ENCODE data around the gene PET100. TPM values are rescaled to one million over a fixed set of nuclear protein-coding genes. Genes with fewer than 3 reads are reported as not detected.
"Not testable (repeated sequence)": the region's sequence is repeated elsewhere in the genome, so short reads cannot be mapped to it uniquely, and the experiment has no call there.

Gene PET100
- total RNA-seq, 1 donor from 2014 or later = 93.2 TPM

GRCh38 chr19:7642295-7643030 lies 12.9 kb downstream of the PET100 start:
- H3K4me3 ChIP-seq = no peak overlapping the region
- intact Hi-C loops (cut with DNase I) = no loop called here
- TF ChIP-seq CTCF (IDR thresholded peaks at IDR 0.05) = no peak
- no peaks in the 10 kb centered on the region for H3K9me3 ChIP-seq
- peaks cover 10% of the 10 kb centered on the region for H3K36me3 ChIP-seq
- peaks cover 7% of the 10 kb centered on the region for H3K4me1 ChIP-seq
- ATAC-seq = no peak
- no peak for DNase-seq
- peaks cover 5% of the 10 kb centered on the region for H3K27me3 ChIP-seq
- H3K27ac ChIP-seq = no peak overlapping the region

GRCh38 chr19:7643031-7643415 lies 13.4 kb downstream of the PET100 start:
- Histone ChIP-seq H3K4me1 (peaks cover 4% of the 10 kb centered on the region), H3K27me3 (peaks cover 5% of the 10 kb centered on the region), H3K27ac (no peak overlapping the region), H3K9me3 (no peaks in the 10 kb centered on the region), H3K36me3 (peaks cover 10% of the 10 kb centered on the region), H3K4me3 (no peak overlapping the region)
- DNase-seq (no peak), ATAC-seq (no peak)
- TF ChIP-seq CTCF (IDR thresholded peaks at IDR 0.05) = no peak
- intact Hi-C loops (cut with DNase I) = no loop called here

GRCh38 chr19:7643629-7644549 lies 14.3 kb downstream of the PET100 start:
- peak; percentile 6 for ATAC-seq
- intact Hi-C loops (cut with DNase I); H3K9me3 ChIP-seq; H3K4me1 ChIP-seq; H3K27ac ChIP-seq; H3K27me3 ChIP-seq; H3K4me3 ChIP-seq: not testable (repeated sequence)
- H3K36me3 ChIP-seq = peaks cover 10% of the 10 kb centered on the region
- DNase-seq = peak; percentile 67

- DNase-seq (no peak), ATAC-seq (no peak)
- H3K36me3 ChIP-seq = peaks cover 10% of the 10 kb centered on the region
- no peaks in the 10 kb centered on the region for H3K9me3 ChIP-seq
- no peak overlapping the region for H3K27ac ChIP-seq
- H3K4me1 ChIP-seq = no peaks in the 10 kb centered on the region
- TF ChIP-seq CTCF (IDR thresholded peaks at IDR 0.05) = no peak
- H3K4me3 ChIP-seq = no peak overlapping the region
- intact Hi-C loops (cut with DNase I) = no loop called here
- H3K27me3 ChIP-seq = no peaks in the 10 kb centered on the region
These were observed 14.9 kb downstream of the PET100 start for GRCh38 chr19:7644550-7644877.

- H3K36me3 ChIP-seq = peaks cover 10% of the 10 kb centered on the region
- ATAC-seq = peak; percentile 51
- intact Hi-C loops (cut with DNase I) = no loop called here
- H3K4me3 ChIP-seq = no peak overlapping the region
- no peaks in the 10 kb centered on the region for H3K4me1 ChIP-seq
- H3K27ac ChIP-seq = no peak overlapping the region
- H3K9me3 ChIP-seq = no peaks in the 10 kb centered on the region
- TF ChIP-seq CTCF (IDR thresholded peaks at IDR 0.05) = no peak
- no peaks in the 10 kb centered on the region for H3K27me3 ChIP-seq
- no peak for DNase-seq
These were observed 15.6 kb downstream of the PET100 start for GRCh38 chr19:7645163-7645562.
